ENCODE results near the gene IFNL4. TPM values are rescaled to one million over a fixed set of nuclear protein-coding genes. Genes with fewer than 3 reads are reported as not detected.

IFNL4 gene
- total and polyA plus RNA-seq, 9 of the 15 experiments (the other 6 are each of a cell fraction or from before 2014, with no cell fraction given): not detected

DNA sequence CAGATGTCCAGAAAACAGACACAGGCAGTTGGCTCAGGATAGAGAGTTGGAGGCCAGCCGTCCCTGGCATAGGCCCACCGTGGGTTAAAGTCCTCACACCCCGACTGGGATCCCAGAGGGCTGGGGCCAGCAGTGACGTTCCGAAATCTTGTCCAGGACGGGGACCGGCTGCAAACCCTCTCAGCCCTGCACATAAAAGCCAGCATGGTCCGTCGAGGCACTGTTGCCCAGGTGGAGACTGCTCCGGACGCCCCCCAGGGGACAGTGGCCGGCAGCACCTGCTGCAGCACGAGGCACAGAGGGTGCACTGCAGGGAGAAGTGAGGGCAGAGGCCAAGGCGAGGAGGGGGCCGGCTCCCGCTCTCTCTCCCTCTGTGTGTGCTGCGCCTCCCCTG lies 15.3 kb upstream of the IFNL4 start:
- no peak overlapping the region for H2AFZ ChIP-seq (ENCODE audit: low read depth, low read length)
- ATAC-seq (no peak), DNase-seq (ENCODE audit: extremely low read depth in 1 of 4, low spot score in 3 of 4) (no peak), FAIRE-seq (no peak)
- ChIA-PET CTCF (ENCODE audit: low intra/inter-chr PET ratio) (no interaction called here), POLR2A (interaction anchor here (0.7 kb wide), 1 partner anchor 583 kb away, joined by 3 read pairs; no protein-coding TSS in a partner anchor)
- H3K9ac ChIP-seq (ENCODE audit: insufficient read depth in 1 of 2, low read depth in 2 of 2, low read length in 2 of 2): no peak overlapping the region
- H3K9me3 ChIP-seq (replicated peaks; ENCODE audit: control insufficient read depth, insufficient read depth, low read depth, low read length): no peaks in the 10 kb centered on the region
- H3K4me1 ChIP-seq (replicated peaks in 1 of 2; ENCODE audit: control insufficient read depth in 2 of 2, insufficient read depth in 2 of 2, low read length in 2 of 2): peaks cover 7 to 21% of the 10 kb centered on the region in 2 experiments; a peak in 4 of 5 replicates
- intact Hi-C loops (cut with micrococcal nuclease): no loop called here
- H3K36me3 ChIP-seq (ENCODE audit: control insufficient read depth, insufficient read depth, low read length): no peaks in the 10 kb centered on the region
- H3K4me3 ChIP-seq: no peak overlapping the region
- in situ Hi-C loops (cut with MboI): no loop called here
- H3K27ac ChIP-seq (ENCODE audit: extremely low read depth, low read depth, low read length): no peak overlapping the region
- H4K20me1 ChIP-seq (replicated peaks; ENCODE audit: control insufficient read depth, insufficient read depth, low read length): no peaks in the 10 kb centered on the region
- no peaks in the 10 kb centered on the region for H3K9me1 ChIP-seq (ENCODE audit: control insufficient read depth, insufficient read depth, low read length)
- no TSS peak for BruUV-seq (replicated peaks)
- no peaks in the 10 kb centered on the region for H3K79me2 ChIP-seq (ENCODE audit: control insufficient read depth, insufficient read depth, low read length)
- H3K27me3 ChIP-seq (ENCODE audit: control insufficient read depth in 2 of 2, insufficient read depth in 2 of 2, low read length in 2 of 2): no peaks in the 10 kb centered on the region
- H3K4me2 ChIP-seq (ENCODE audit: insufficient read depth, low read length): no peak overlapping the region
- no peak for TF ChIP-seq ZNF224 (CRISPR knock-in tag; IDR thresholded peaks at IDR 0.05)
- TF ChIP-seq, protein P1, sequence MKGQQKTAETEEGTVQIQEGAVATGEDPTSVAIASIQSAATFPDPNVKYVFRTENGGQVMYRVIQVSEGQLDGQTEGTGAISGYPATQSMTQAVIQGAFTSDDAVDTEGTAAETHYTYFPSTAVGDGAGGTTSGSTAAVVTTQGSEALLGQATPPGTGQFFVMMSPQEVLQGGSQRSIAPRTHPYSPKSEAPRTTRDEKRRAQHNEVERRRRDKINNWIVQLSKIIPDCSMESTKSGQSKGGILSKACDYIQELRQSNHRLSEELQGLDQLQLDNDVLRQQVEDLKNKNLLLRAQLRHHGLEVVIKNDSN (CRISPR knock-in tag; IDR thresholded peaks at IDR 0.05): 0 out of 2 replicates have a peak, but pooled peaks have one; percentile 9
- WGBS (ENCODE audit: insufficient coverage, low coverage, missing lambda C conversion rate): 64% methylated on average over 16 of the region's 17 CpGs

DNA sequence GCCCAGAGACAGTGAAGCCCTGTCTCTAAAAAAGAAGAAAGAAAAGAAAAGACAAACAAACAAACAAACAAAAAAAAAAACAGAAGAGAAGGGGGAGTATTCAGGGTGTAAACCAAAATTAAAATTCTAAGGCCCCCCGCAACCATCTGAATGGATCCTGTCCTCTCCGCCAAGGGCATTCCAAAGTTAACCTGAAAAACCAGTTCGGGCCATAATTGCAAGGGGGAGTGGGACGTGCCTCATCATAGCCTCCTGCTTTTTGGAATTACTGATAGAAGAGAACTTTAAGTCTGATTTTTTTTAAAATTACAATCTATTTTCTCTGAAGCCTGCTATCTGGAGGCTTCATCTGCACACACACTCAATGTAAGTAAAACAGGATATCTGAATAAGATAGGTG lies 13.8 kb upstream of the IFNL4 start:
- intact Hi-C loops (cut with micrococcal nuclease) (no loop called here), in situ Hi-C loops (cut with MboI) (no loop called here)
- no peaks in the 10 kb centered on the region for H3K9me1 ChIP-seq (ENCODE audit: control insufficient read depth, insufficient read depth, low read length)
- 57% methylated on average over 4 of the region's 4 CpGs for WGBS (ENCODE audit: insufficient coverage, low coverage, missing lambda C conversion rate)
- TF ChIP-seq, protein P2, sequence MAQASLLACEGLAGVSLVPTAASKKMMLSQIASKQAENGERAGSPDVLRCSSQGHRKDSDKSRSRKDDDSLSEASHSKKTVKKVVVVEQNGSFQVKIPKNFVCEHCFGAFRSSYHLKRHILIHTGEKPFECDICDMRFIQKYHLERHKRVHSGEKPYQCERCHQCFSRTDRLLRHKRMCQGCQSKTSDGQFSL (CRISPR knock-in tag; IDR thresholded peaks at IDR 0.05): no peak
- TF ChIP-seq, protein P2 (tag; IDR thresholded peaks at IDR 0.05): no peak
- TF ChIP-seq, protein P3, sequence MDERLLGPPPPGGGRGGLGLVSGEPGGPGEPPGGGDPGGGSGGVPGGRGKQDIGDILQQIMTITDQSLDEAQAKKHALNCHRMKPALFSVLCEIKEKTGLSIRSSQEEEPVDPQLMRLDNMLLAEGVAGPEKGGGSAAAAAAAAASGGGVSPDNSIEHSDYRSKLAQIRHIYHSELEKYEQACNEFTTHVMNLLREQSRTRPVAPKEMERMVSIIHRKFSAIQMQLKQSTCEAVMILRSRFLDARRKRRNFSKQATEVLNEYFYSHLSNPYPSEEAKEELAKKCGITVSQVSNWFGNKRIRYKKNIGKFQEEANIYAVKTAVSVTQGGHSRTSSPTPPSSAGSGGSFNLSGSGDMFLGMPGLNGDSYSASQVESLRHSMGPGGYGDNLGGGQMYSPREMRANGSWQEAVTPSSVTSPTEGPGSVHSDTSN (CRISPR knock-in tag; IDR thresholded peaks at IDR 0.05; ENCODE audit: low read depth): no peak
- TF ChIP-seq, protein P3 (tag; conservative IDR thresholded peaks at IDR 0.05; ENCODE audit: low read depth): no peak
- TF ChIP-seq, protein P4, sequence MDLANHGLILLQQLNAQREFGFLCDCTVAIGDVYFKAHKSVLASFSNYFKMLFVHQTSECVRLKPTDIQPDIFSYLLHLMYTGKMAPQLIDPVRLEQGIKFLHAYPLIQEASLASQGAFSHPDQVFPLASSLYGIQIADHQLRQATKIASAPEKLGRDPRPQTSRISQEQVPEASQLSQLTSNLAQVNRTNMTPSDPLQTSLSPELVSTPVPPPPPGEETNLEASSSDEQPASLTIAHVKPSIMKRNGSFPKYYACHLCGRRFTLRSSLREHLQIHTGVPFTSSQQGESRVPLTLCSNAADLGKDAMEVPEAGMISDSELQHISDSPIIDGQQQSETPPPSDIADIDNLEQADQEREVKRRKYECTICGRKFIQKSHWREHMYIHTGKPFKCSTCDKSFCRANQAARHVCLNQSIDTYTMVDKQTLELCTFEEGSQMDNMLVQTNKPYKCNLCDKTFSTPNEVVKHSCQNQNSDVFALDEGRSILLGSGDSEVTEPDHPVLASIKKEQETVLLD (IDR thresholded peaks at IDR 0.05): no peak
- TF ChIP-seq ZNF77 (CRISPR knock-in tag; IDR thresholded peaks at IDR 0.05) (no peak), WHSC1 (IDR thresholded peaks at IDR 0.05; ENCODE audit: low read length) (no peak), SMAD4 (CRISPR knock-in tag; conservative IDR thresholded peaks at IDR 0.05) (no peak)
- no peaks in the 10 kb centered on the region for H3K9me3 ChIP-seq (replicated peaks; ENCODE audit: control insufficient read depth, insufficient read depth, low read depth, low read length)
- no peaks in the 10 kb centered on the region for H4K20me1 ChIP-seq (replicated peaks; ENCODE audit: control insufficient read depth, insufficient read depth, low read length)
- H3K27ac ChIP-seq (ENCODE audit: extremely low read depth, low read depth, low read length): no peak overlapping the region
- H3K36me3 ChIP-seq (ENCODE audit: control insufficient read depth, insufficient read depth, low read length): no peaks in the 10 kb centered on the region
- H3K27me3 ChIP-seq (ENCODE audit: control insufficient read depth in 2 of 2, insufficient read depth in 2 of 2, low read length in 2 of 2): no peaks in the 10 kb centered on the region
- H2AFZ ChIP-seq (ENCODE audit: low read depth, low read length): no peak overlapping the region
- no peak for DNase-seq (ENCODE audit: extremely low read depth in 1 of 4, low spot score in 3 of 4)
- no TSS peak for BruUV-seq (replicated peaks)
- H3K4me3 ChIP-seq: no peak overlapping the region
- peaks cover 17 to 31% of the 10 kb centered on the region in 2 experiments; a peak in 4 of 5 replicates for H3K4me1 ChIP-seq (replicated peaks in 1 of 2; ENCODE audit: control insufficient read depth in 2 of 2, insufficient read depth in 2 of 2, low read length in 2 of 2)
- no peak overlapping the region; a peak in 1 of 4 replicates for H3K9ac ChIP-seq (ENCODE audit: insufficient read depth in 1 of 2, low read depth in 2 of 2, low read length in 2 of 2)
- H3K4me2 ChIP-seq (ENCODE audit: insufficient read depth, low read length): no peak overlapping the region
- CTCF ChIA-PET (ENCODE audit: low intra/inter-chr PET ratio): no interaction called here
- no peaks in the 10 kb centered on the region for H3K79me2 ChIP-seq (ENCODE audit: control insufficient read depth, insufficient read depth, low read length)
- no peak for ATAC-seq
- POLR2A ChIA-PET: interaction anchor here (0.6 kb wide), 1 partner anchor 153 kb away, joined by 3 read pairs; no protein-coding TSS in a partner anchor
- no peak for FAIRE-seq

All from K562 (cell line).